GM10248 (cell line): ENCODE measurements around the gene UBE2R2.
"Not testable (repeated sequence)": the region's sequence is repeated elsewhere in the genome, so short reads cannot be mapped to it uniquely, and the experiment has no call there.

ENCODE experiments used
- CTCF ChIA-PET: fragments of 300-600 bp; sonication (Branson Sonifier 250); formaldehyde crosslinking; extraction: SDS; loops from one replicate; lab custom pipeline; 2021; ENCODE audit warnings: antibody characterized with exemption; lab: Yijun Ruan, JAX
- POLR2A ChIA-PET: fragments of 350-650 bp; sonication (Branson Sonifier 250); formaldehyde crosslinking; extraction: SDS; loops from one replicate; lab custom pipeline; 2020; ENCODE audit warnings: antibody characterized with exemption; lab: Yijun Ruan, JAX
- DNase-seq: peaks from one replicate; pipeline ENCODE4 v3.0.0; 2012; ENCODE audit errors: extremely low spot score
- TF ChIP-seq, protein P1 (sequence below): IDR thresholded peaks from 2 replicates; pipeline ENCODE4 v1.5.1; 2012; ENCODE audit warnings: mild to moderate bottlenecking, low read depth; ENCODE audit errors: extremely low read depth, missing control alignments, control extremely low read depth

Gene UBE2R2

GRCh38 chr9:33858423-33858822 is 41.5 kb downstream of the UBE2R2 start:
- no peak for DNase-seq
- CTCF ChIA-PET = interaction anchor here (1.2 to 2.7 kb wide), 3 partner anchors 10 to 44 kb away, joined by 3 to 22 read pairs (median 3); no protein-coding TSS in a partner anchor
- TF ChIP-seq, protein P1, sequence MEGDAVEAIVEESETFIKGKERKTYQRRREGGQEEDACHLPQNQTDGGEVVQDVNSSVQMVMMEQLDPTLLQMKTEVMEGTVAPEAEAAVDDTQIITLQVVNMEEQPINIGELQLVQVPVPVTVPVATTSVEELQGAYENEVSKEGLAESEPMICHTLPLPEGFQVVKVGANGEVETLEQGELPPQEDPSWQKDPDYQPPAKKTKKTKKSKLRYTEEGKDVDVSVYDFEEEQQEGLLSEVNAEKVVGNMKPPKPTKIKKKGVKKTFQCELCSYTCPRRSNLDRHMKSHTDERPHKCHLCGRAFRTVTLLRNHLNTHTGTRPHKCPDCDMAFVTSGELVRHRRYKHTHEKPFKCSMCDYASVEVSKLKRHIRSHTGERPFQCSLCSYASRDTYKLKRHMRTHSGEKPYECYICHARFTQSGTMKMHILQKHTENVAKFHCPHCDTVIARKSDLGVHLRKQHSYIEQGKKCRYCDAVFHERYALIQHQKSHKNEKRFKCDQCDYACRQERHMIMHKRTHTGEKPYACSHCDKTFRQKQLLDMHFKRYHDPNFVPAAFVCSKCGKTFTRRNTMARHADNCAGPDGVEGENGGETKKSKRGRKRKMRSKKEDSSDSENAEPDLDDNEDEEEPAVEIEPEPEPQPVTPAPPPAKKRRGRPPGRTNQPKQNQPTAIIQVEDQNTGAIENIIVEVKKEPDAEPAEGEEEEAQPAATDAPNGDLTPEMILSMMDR = no peak
- POLR2A ChIA-PET = no interaction called here

DNA sequence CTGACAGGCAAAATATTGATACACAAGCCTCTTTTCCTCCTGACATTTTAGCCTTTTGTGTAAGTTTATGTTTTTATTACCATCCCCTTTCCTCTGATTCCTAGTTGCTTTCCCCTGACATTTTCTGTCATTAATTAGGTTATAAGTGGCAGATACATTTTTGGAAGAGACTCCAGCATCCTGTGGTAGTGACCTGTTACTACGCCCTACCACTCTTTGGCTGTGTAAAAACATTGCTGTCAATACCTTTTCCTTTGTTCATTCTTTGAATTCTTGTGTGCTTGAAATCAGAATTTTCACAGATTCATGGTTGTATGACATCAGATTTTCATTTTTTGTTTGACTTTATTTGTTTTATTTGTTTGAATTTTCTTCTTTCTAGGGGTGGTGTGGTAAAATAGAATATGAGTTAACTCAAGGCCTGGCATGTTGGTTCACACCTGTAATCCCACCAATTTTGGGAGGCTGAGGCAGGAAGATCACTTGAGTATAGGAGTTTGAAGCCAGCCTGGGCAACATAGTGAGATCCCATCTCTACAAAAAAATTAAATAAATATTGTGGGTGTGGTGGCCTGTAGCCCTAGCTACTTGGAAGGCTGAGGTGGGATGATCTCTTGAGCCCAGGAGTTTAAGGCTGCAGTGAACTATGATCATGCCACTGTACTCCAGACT is 43.4 kb downstream of the UBE2R2 start:
- CTCF ChIA-PET = interaction anchor here (1.7 to 2.7 kb wide), 2 partner anchors 22 to 46 kb away, joined by 4 to 22 read pairs; no protein-coding TSS in a partner anchor
- POLR2A ChIA-PET = no interaction called here
- no peak for DNase-seq
- TF ChIP-seq, protein P1 = no peak

- TF ChIP-seq, protein P1 = no peak
- POLR2A ChIA-PET = no interaction called here
- CTCF ChIA-PET = interaction anchor here (0.9 to 1.5 kb wide), 2 partner anchors 15 to 23 kb away, joined by 3 to 4 read pairs; no protein-coding TSS in a partner anchor
- no peak for DNase-seq
These were observed 45.0 kb downstream of the UBE2R2 start for GRCh38 chr9:33861917-33862453.

DNA sequence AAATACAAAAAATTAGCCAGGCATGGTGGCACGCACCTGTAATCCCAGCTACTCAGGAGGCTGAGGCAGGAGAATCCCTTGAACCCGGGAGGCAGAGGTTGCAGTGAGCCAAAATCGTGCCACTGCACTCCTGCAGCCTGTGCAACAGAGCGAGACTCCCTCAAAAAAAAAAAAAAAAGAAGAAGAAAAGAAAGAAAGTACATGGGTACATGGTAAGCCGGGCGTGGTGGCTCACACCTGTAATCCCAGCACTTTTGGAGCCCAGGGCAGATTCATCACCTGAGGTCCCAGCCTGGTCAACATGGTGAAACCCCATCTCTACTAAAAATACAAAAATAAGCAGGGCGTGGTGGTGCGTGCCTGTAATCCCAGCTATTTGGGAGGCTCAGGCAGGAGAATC is 46.1 kb downstream of the UBE2R2 start:
- DNase-seq, POLR2A ChIA-PET: not testable (repeated sequence)
- CTCF ChIA-PET = interaction anchor here (1.5 kb wide), 1 partner anchor 22 kb away, joined by 4 read pairs; no protein-coding TSS in a partner anchor

DNA sequence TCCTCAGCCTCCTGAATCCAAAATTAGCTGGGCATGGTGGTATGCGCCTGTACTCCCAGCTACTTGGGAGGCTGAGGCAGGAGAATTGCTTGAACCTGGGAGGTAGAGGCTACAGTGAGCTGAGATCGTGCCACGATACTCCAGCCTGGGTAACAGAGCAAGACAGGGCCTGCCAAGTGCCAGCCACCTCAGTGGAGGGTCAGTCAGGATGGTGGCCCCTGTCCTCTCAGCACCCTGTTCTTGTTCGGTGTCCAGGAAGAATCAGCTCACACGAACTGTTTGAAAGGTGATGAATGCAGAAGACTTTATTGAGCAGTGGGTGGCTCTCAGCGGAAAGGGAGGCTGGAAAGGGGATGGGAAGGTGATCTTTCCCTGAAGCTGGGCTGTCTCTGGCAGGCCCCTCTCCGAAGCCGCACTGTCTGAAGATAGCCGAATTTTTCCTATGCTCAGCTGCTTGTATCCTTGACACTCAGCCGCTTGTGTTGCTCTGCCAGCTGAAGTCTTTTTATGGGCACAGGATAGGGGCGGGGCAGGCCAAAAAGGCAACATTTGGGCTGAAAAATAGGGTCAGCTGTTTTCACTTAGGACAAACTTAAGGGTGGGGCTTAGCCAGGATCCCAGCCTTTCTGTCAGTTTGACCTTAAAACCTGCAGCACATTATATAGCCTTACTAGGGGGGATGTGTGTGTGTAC is 50.9 kb downstream of the UBE2R2 start:
- TF ChIP-seq, protein P1 = no peak
- ChIA-PET CTCF (interaction anchor here (0.9 to 1.5 kb wide), 4 partner anchors 9 to 54 kb away, joined by 3 to 5 read pairs (median 3); no protein-coding TSS in a partner anchor), POLR2A (no interaction called here)
- DNase-seq = no peak

DNA sequence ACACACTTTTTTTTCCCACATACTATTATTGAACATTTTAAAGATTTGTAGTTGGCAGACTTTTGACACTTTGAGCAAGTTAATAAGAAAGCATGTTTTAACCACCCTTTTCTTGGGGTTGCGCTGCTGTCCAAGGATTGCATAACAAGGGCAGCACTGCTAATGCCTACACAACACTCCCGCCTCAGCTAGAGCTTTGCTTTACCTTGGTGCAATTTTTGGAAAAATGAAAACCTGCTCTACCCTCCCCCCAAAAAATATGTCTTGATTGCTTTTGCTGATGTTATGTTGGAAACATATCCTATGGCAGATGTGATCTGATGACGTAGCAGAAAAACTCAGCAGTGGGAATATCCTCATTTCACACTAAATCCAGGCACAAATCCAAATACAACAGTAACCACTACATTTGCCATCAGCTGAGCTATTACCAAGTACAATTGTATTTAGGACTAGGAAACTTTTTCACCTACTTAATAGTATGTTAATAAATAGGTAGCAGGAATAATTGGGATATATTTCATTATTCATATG is 51.5 kb downstream of the UBE2R2 start:
- TF ChIP-seq, protein P1 = no peak
- CTCF ChIA-PET = interaction anchor here (0.9 to 1.5 kb wide), 4 partner anchors 9 to 54 kb away, joined by 3 to 5 read pairs (median 3); no protein-coding TSS in a partner anchor
- POLR2A ChIA-PET = no interaction called here
- no peak for DNase-seq

- CTCF ChIA-PET = interaction anchor here (1.1 to 1.5 kb wide), 2 partner anchors 11 to 19 kb away, joined by 3 read pairs; no protein-coding TSS in a partner anchor
- POLR2A ChIA-PET, DNase-seq: not testable (repeated sequence)
These were observed 52.3 kb downstream of the UBE2R2 start for GRCh38 chr9:33869243-33869642.
